Motor neuron (in vitro differentiated cells): ENCODE measurements around the gene TEX13D. TPM values are rescaled to one million over a fixed set of nuclear protein-coding genes. Genes with fewer than 3 reads are reported as not detected.
A peak's percentile ranks its signal among the peaks of the same experiment; 100 is the strongest.

Source experiments
- ATAC-seq, 8 experiments: fragments of 200-7000 bp; cut with Tn5 transposase; replicated peaks in 6 of 8; 2 replicates each; pipeline ENCODE4 v1.8.0; 2021; ENCODE audit warnings: mild to moderate bottlenecking in 8 of 8, moderate library complexity in 8 of 8
- H3K27ac ChIP-seq, 2 donors: fragments of 250-450 bp; sonication (Bioruptor Pico); 2 replicates each; pipeline ENCODE4 v1.9.0; 2021; ENCODE audit warnings: antibody characterized with exemption in 2 of 2, mild to moderate bottlenecking in 2 of 2, moderate library complexity in 1 of 2
- H3K4me1 ChIP-seq, 2 donors: fragments of 250-450 bp; sonication (Bioruptor Pico); replicated peaks in 1 of 2; 2 replicates each; pipeline ENCODE4 v1.6.1; 2021; ENCODE audit warnings: antibody characterized with exemption in 2 of 2, mild to moderate bottlenecking in 2 of 2, moderate library complexity in 1 of 2
- H3K4me3 ChIP-seq, 5 donors: fragments of 250-450 bp; sonication (Bioruptor Pico); 2 replicates each; pipeline ENCODE4 v1.9.0; 2021; ENCODE audit warnings: antibody characterized with exemption in 5 of 5, mild to moderate bottlenecking in 5 of 5, moderate library complexity in 4 of 5
- WGBS, 10 experiments: fragments of 450-650 bp; shearing (Covaris generic); methylation state at CpG; one replicate each; pipeline ENCODE4 v1.0.0; 2022; 5-methylcytosine and 5-hydroxymethylcytosine counted together
- in situ Hi-C, 9 experiments: fragments of 400-800 bp; cut with MboI; loops; one replicate each; pipeline ENCODE4 v1.15.0; 2021; ENCODE audit warnings: low sequenced_read_pairs in 9 of 9, low pct_unique_long_range_greater_than_20kb in 2 of 9; ENCODE audit not compliant: unreplicated experiment in 9 of 9
- total RNA-seq, 8 experiments: library from RNA; unstranded; fragments of 300-600 nt; gene quantifications; 2 replicates each; pipeline versions ENCODE4 v1.2.3 to v1.2.4, GENCODE V29; 2022

The TEX13D gene
- total RNA-seq, 8 experiments from 2014 or later = 0.08 to 1.2 (median 0.35) TPM; not detected in 2

DNA sequence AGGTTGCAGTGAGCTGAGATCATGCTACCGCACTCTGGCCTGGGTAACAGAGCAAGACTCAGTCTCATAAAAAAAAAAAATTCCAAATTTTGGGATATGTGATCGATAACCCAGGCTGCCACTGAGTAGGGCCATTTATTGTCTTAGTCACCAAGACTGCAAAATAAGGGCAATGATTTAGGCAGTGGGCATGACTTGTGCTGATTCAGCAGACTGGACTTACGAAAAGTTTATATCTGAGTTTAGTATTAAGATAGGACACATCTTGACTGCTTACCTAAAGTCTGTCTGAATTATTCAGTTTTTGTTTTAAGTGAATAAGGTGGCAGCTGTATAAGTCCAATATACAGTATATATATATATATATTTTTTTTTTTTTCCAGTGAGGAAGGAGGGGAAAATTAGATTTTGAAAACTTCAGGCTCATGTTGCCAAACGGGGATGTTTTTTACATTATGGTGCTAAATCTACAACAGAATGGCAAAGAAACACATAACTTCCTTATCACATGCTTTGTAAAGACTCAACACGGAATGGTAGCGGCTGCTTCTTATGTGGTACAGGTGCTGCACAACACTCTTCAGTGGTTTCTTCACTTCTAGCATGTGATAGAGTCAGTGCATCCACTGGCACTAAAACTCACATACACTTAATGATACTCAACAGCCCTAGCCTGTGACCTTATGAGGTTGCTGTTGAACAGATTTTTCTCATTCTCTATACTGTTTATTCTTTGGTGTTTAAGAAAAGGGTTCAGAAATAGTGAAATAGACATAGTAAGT, 6.5 kb downstream of the TEX13D start:
- no peaks in the 10 kb centered on the region for H3K4me1 ChIP-seq
- in situ Hi-C loops = no loop called here
- no peak overlapping the region for H3K27ac ChIP-seq
- no peak for ATAC-seq
- H3K4me3 ChIP-seq = no peak overlapping the region
- WGBS, 10 experiments = 0 to 100% (median 100%) methylated on average over 1 to 5 of the region's 6 CpGs; no CpG with 5 or more reads in 3 of the 10 experiments

DNA sequence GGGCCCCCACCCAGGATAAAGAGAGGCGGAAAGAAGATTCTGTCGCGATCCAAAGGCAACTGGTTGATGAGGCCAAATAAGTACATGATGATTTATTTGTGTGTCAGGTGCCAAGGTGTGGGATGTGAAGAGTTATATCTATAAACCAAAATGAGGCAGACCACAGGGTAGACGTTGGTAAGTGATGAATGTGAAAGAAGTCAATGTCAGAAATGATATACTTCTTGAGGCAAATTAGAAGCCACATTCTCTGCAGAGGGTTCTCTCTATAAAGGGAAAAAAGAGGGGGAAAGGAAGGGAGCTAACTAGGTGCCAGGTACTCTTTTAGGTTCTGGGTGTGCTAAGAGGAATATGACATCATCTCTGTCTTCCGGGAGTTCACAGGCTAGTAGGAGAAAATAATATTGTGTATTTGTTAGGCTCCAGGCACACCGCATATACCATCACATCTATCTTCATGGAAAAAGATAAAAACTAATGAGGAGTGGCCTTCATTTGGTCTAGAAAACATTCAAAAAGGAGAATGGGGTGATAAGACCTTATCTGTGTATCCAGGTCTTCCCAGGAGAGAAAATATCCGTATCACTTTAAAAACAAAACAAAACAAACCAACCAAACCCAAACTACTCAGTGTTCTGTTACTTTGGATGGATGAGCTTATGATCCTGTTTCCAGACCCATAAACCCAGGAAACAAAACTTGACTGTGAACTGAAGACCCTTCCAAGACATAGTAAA, 9.1 kb downstream of the TEX13D start:
- Histone ChIP-seq H3K27ac (no peak overlapping the region), H3K4me3 (no peak overlapping the region), H3K4me1 (no peaks in the 10 kb centered on the region)
- no peak for ATAC-seq
- in situ Hi-C loops = no loop called here
- WGBS, 10 experiments = 40 to 100% (median 79%) methylated on average over 1 to 6 of the region's 7 CpGs; no CpG with 5 or more reads in 5 of the 10 experiments

DNA sequence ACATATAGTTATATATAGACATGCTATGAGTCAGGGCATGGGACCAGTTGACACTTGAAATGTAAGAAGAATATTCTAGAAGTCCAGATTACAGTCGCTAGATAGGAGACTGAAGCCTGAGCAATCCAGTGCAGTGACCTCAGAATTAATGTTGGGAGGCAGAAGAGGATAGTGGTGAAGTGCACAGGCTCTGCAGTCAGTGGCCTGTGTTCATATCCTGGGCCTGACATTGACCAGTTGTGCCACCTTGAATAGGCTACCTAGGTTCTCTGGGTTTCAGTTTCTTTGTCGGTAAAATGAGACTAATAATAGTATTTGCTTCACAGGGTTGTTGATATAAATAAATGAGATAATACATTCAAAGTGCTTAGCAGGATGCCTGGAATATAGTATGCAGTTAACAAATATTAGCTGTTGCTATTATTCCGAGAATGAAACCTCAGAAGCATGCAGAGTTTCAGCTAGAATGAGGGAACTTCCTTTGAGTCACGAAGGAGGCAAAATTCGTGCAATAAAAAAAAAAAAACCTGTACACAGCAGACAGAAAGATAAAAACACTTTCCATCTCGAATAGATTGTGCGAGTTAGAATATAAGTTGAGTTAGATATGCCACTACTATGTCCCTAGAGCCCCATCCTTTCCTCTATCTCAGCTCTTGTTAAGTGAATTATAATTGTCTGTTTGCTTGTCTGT, 9.9 kb downstream of the TEX13D start:
- Histone ChIP-seq H3K27ac (no peak overlapping the region), H3K4me1 (no peaks in the 10 kb centered on the region), H3K4me3 (no peak overlapping the region)
- WGBS, 10 experiments = 33 to 100% (median 82%) methylated on average over 3 to 7 of the region's 7 CpGs; no CpG with 5 or more reads in 3 of the 10 experiments
- in situ Hi-C loops = no loop called here
- no peak for ATAC-seq

DNA sequence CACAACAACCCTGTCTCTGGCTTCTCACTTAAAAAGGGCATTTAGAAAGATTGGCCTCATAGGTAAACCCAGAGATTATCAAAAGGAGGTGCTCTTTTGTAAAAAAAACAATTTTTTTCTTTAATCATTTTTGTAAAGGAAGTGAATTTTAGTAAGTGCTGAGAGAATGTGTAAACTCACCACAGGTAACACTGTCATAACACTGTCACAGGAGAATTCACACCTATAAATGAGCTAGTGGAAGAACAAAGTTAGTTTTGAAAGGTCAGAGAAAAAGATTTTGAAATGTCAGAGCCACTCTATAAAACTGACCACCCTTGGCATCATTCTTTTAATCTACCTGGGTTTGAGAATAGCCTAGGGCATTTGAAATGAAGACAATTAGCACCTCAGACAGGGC, 10.6 kb downstream of the TEX13D start:
- no peak for ATAC-seq
- in situ Hi-C loops = no loop called here
- no peak overlapping the region for H3K27ac ChIP-seq

GRCh38 chrX:124344246-124344645, 11.8 kb downstream of the TEX13D start:
- H3K4me1 ChIP-seq = no peaks in the 10 kb centered on the region
- 14 to 100% (median 83%) methylated on average over 1 to 2 of the region's 4 CpGs; no CpG with 5 or more reads in 3 of the 10 experiments for WGBS, 10 experiments
- in situ Hi-C loops = no loop called here
- no peak overlapping the region for H3K27ac ChIP-seq
- H3K4me3 ChIP-seq = no peak overlapping the region
- ATAC-seq = no peak

More for the DNA sequence above, 10.6 kb downstream of the TEX13D start:
- no peak overlapping the region for H3K4me3 ChIP-seq
- no peaks in the 10 kb centered on the region for H3K4me1 ChIP-seq

- no peaks in the 10 kb centered on the region for H3K4me1 ChIP-seq
- ATAC-seq = no peak
- in situ Hi-C loops = no loop called here
- H3K27ac ChIP-seq = no peak within 1 kb of the TSS
- WGBS, 10 experiments = 33 to 100% (median 90%) methylated on average over 1 to 4 of the region's 19 CpGs; no CpG with 5 or more reads in 5 of the 10 experiments
- no peak within 1 kb of the TSS for H3K4me3 ChIP-seq
Measured at GRCh38 chrX:124346117-124346876, 13.8 kb downstream of the TEX13D start, which contains the start of gene SH2D1A. TSS of gene SH2D1A (plus strand) at chrX:124346563. CDS start at chrX:124346643, 80 bp downstream.

DNA sequence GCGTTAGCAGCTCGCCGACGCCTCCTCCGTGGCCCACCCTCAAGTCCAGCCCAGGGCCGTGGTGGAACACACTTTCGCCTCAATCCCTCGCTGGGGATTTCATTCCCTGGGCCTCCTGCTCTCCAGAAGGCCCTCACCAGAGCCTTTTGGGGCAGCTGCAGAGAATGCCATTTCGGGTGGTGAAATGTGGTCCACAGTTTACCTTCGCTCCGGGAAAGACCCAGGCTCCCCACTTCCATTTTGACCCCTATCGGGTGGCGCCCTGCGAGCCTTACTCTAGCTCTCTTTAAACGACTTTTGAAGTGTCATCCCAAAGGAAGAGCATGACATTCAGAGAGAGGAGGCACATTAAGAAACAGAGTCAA, 14.4 kb downstream of the TEX13D start:
- WGBS, 10 experiments = 92 to 100% methylated on average over 1 to 2 of the region's 15 CpGs; no CpG with 5 or more reads in 8 of the 10 experiments
- H3K4me1 ChIP-seq = no peaks in the 10 kb centered on the region
- H3K4me3 ChIP-seq = no peak overlapping the region
- no peak for ATAC-seq
- in situ Hi-C loops = no loop called here
- H3K27ac ChIP-seq = no peak overlapping the region

- H3K4me1 ChIP-seq = no peaks in the 10 kb centered on the region
- WGBS, 10 experiments = 5% methylated on average over 3 of the region's 5 CpGs; no CpG with 5 or more reads in 9 of the 10 experiments
- H3K4me3 ChIP-seq = no peak overlapping the region
- H3K27ac ChIP-seq = no peak overlapping the region
- in situ Hi-C loops = no loop called here
- peak in 1 of 8 experiments; percentile 28 for ATAC-seq
Measured at GRCh38 chrX:124347242-124347641, 14.8 kb downstream of the TEX13D start.

DNA sequence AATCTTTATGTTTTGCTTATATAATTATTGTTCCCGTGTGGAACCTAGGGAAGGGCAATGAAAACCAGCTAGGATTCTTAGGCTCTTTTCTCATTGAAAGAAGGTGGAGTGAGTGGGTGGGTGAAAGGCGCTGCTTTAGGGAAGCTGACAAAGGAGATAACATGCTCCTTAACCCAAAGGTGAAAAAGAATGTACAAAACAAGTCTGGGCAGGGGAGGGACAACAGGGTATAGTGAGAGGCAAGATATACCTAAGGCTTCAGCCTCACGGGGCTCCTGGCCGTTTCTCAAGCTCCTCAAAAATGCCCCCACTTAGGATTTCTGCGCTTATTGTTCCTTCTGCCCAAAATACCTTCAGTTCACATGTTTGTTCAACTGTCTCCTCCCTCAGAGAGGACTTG, 15.7 kb downstream of the TEX13D start:
- in situ Hi-C loops = no loop called here
- no peak for ATAC-seq
- 31 to 100% (median 81%) methylated on average over 1 to 4 of the region's 5 CpGs; no CpG with 5 or more reads in 6 of the 10 experiments for WGBS, 10 experiments

GRCh38 chrX:124348885-124349453, 16.5 kb downstream of the TEX13D start:
- Histone ChIP-seq H3K4me1 (no peaks in the 10 kb centered on the region), H3K27ac (no peak overlapping the region), H3K4me3 (no peak overlapping the region)
- ATAC-seq = no peak
- WGBS, 10 experiments = 63 to 100% (median 93%) methylated on average over 1 to 4 of the region's 6 CpGs; no CpG with 5 or more reads in 4 of the 10 experiments
- in situ Hi-C loops = no loop called here

More for the DNA sequence above, 15.7 kb downstream of the TEX13D start:
- no peaks in the 10 kb centered on the region for H3K4me1 ChIP-seq
- no peak overlapping the region for H3K4me3 ChIP-seq
- no peak overlapping the region for H3K27ac ChIP-seq

- H3K4me3 ChIP-seq = no peak overlapping the region
- in situ Hi-C loops = no loop called here
- 50 to 100% (median 73%) methylated on average over 1 to 2 of the region's 2 CpGs; no CpG with 5 or more reads in 4 of the 10 experiments for WGBS, 10 experiments
- ATAC-seq = no peak
- H3K4me1 ChIP-seq = no peaks in the 10 kb centered on the region
- H3K27ac ChIP-seq = no peak overlapping the region
Measured at GRCh38 chrX:124354648-124355047, 22.2 kb downstream of the TEX13D start.

DNA sequence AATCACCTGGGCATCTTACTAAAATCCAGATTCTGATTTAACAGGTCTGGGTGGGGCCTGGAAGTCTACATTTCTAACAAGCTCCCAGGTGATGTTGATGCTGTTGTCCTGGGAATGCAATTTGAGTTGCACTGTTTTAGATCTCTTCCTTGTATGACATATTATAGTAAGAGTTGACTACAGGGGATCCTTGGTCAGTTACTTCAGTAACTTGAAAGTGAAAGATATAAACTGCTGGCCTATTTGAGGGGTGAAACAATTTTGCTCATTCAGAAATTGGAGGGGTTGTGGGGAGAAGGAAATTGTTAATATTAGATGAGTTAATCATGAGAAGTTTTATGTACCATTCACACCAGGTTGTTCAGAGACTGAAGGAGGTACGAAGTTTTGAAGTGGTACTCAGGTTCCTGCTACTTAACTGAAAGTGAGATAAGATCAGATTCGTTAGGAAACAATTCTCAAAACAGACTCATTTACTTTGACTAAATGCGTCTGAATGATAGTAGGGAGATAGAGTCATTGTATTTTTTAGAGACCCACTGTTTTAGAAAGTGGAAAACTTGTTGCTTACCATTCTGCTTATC, 26.4 kb downstream of the TEX13D start:
- no peak for ATAC-seq
- in situ Hi-C loops = no loop called here

More for the DNA sequence above, 26.4 kb downstream of the TEX13D start:
- H3K4me3 ChIP-seq = no peak overlapping the region
- H3K4me1 ChIP-seq = no peaks in the 10 kb centered on the region
- WGBS, 10 experiments = 38 to 100% (median 81%) methylated on average over 1 to 3 of the region's 3 CpGs; no CpG with 5 or more reads in 6 of the 10 experiments
- H3K27ac ChIP-seq = no peak overlapping the region
